ENCODE results near the gene DROSHA.
"Not testable (repeated sequence)": the region's sequence is repeated elsewhere in the genome, so short reads cannot be mapped to it uniquely, and the experiment has no call there.

DNA sequence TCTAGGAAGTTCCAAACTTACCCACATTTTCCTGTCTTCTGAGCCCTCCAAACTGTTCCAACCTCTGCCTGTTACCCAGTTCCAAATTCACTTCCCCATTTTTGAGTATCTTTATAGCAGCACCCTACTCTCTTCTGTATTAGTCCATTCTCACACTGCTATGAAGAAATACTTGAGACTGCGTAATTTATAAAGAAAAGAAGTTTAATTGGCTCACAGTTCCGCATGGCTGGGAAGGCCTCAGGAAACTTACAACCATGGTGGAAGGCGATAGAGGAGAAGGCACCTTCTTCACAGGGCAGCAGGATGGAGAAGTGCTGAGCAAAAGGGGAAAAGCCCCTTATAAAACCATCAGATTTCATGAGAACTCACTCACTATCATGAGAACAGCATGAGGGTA, 34.5 kb upstream of the DROSHA start:
- not testable (repeated sequence) for TF ChIP-seq ESRRA (IDR thresholded peaks at IDR 0.05; ENCODE audit: low read length); NFIC (IDR thresholded peaks at IDR 0.05; ENCODE audit: low read depth, low read length); LARP7 (IDR thresholded peaks at IDR 0.05); BHLHE40 (IDR thresholded peaks at IDR 0.05; ENCODE audit: borderline replicate concordance in 1 of 2, low read depth in 2 of 2, low read length in 1 of 2); RAD21 (IDR thresholded peaks at IDR 0.05; ENCODE audit: insufficient read depth, low read depth, low read length); HDGF (IDR thresholded peaks at IDR 0.05)
- TF ChIP-seq, protein P1, sequence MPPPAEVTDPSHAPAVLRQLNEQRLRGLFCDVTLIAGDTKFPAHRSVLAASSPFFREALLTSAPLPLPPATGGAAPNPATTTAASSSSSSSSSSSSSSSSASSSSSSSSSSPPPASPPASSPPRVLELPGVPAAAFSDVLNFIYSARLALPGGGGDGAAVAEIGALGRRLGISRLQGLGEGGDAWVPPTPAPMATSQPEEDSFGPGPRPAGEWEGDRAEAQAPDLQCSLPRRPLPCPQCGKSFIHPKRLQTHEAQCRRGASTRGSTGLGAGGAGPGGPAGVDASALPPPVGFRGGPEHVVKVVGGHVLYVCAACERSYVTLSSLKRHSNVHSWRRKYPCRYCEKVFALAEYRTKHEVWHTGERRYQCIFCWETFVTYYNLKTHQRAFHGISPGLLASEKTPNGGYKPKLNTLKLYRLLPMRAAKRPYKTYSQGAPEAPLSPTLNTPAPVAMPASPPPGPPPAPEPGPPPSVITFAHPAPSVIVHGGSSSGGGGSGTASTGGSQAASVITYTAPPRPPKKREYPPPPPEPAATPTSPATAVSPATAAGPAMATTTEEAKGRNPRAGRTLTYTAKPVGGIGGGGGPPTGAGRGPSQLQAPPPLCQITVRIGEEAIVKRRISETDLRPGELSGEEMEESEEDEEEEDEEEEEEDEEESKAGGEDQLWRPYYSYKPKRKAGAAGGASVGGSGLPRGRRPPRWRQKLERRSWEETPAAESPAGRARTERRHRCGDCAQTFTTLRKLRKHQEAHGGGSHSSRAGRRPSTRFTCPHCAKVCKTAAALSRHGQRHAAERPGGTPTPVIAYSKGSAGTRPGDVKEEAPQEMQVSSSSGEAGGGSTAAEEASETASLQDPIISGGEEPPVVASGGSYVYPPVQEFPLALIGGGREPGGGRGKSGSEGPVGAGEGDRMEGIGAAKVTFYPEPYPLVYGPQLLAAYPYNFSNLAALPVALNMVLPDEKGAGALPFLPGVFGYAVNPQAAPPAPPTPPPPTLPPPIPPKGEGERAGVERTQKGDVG (CRISPR knock-in tag; IDR thresholded peaks at IDR 0.05) = not testable (repeated sequence)
